H1 (cell line): ENCODE measurements around the gene MZT2A. TPM values are rescaled to one million over a fixed set of nuclear protein-coding genes. Genes with fewer than 3 reads are reported as not detected.

Source experiments
- CTCF ChIA-PET: fragments of 300-600 bp; sonication (Branson Sonifier 250); formaldehyde crosslinking; loops from one replicate; lab custom pipeline; 2021; ENCODE audit not compliant: partially characterized antibody; lab: Charles Lee
- POLR2A ChIA-PET: fragments of 300-600 bp; sonication (Branson Sonifier 250); formaldehyde crosslinking; loops from one replicate; lab custom pipeline; 2021; ENCODE audit warnings: inconsistent platforms; ENCODE audit not compliant: partially characterized antibody; lab: Charles Lee
- DNase-seq, 2 experiments: peaks; one replicate each; pipeline versions ENCODE4 v3.0.0 to v3.0.0-alpha.2; 2010 to 2022; ENCODE audit warnings: low spot score in 2 of 2, low read depth in 1 of 2, mixed read lengths in 1 of 2
- FAIRE-seq: peaks from 2 replicates; lab custom pipeline; 2011; peaks lifted over from hg19 to GRCh38; lab: Jason Lieb, UNC
- H2AFZ ChIP-seq: 2 replicates; pipeline ENCODE4 v1.8.1; 2012; ENCODE audit warnings: low read length, inconsistent platforms
- H2AK5ac ChIP-seq: 2 replicates; pipeline ENCODE4 v1.6.1; 2013; ENCODE audit warnings: low read depth, low read length
- H2BK120ac ChIP-seq: replicated peaks from 2 replicates; pipeline ENCODE3; 2013; ENCODE audit warnings: low read depth, low read length, inconsistent platforms
- H2BK12ac ChIP-seq: 2 replicates; pipeline ENCODE4 v1.6.1; 2013; ENCODE audit warnings: low read depth, low read length
- H2BK15ac ChIP-seq: 2 replicates; pipeline ENCODE4 v1.6.1; 2013; ENCODE audit warnings: low read length
- H2BK20ac ChIP-seq: 2 replicates; pipeline ENCODE4 v1.6.1; 2013; ENCODE audit warnings: low read length
- H2BK5ac ChIP-seq: 2 replicates; pipeline ENCODE4 v1.6.1; 2013; ENCODE audit warnings: low read depth, low read length
- H3K14ac ChIP-seq: 2 replicates; pipeline ENCODE4 v1.6.1; 2013; ENCODE audit warnings: inconsistent platforms; ENCODE audit not compliant: insufficient read length
- H3K18ac ChIP-seq: 2 replicates; pipeline ENCODE4 v1.6.1; 2013; ENCODE audit warnings: low read length; ENCODE audit errors: extremely low read depth
- H3K23ac ChIP-seq: 2 replicates; pipeline ENCODE4 v1.6.1; 2013; ENCODE audit warnings: inconsistent platforms; ENCODE audit not compliant: insufficient read length
- H3K23me2 ChIP-seq: 2 replicates; pipeline ENCODE4 v1.6.1; 2013; ENCODE audit warnings: low read depth, low read length
- H3K27ac ChIP-seq: 2 replicates; pipeline ENCODE4 v1.6.1; 2011; ENCODE audit warnings: low read depth, low read length, inconsistent platforms
- H3K27me3 ChIP-seq, 4 experiments: replicated peaks in 1 of 4; 1 replicate in 1 of 4; 2 replicates in 3 of 4; pipeline versions ENCODE4 v1.6.1 to v1.8.1; 2011 to 2013; ENCODE audit warnings: low read length in 3 of 4, mild to moderate bottlenecking in 3 of 4, inconsistent platforms in 2 of 4, mixed read lengths in 2 of 4, moderate library complexity in 1 of 4; ENCODE audit not compliant: control insufficient read depth in 3 of 4, insufficient read depth in 3 of 4; ENCODE audit errors: extremely low read depth in 1 of 4
- H3K36me3 ChIP-seq, 4 experiments: 2 replicates each; pipeline versions ENCODE4 v1.6.1 to v1.8.1; 2011 to 2013; ENCODE audit warnings: mild to moderate bottlenecking in 4 of 4, low read length in 3 of 4, moderate library complexity in 2 of 4, control low read depth in 1 of 4, inconsistent platforms in 1 of 4; ENCODE audit not compliant: insufficient read depth in 4 of 4, control insufficient read depth in 2 of 4
- H3K4ac ChIP-seq: replicated peaks from 2 replicates; pipeline ENCODE3; 2013; ENCODE audit warnings: low read length, low read depth, mixed read lengths, inconsistent platforms; ENCODE audit not compliant: insufficient read length
- H3K4me1 ChIP-seq, 4 experiments: replicated peaks in 1 of 4; 1 replicate in 1 of 4; 2 replicates in 3 of 4; pipeline versions ENCODE4 v1.6.1 to v1.8.1; 2011 to 2013; ENCODE audit warnings: low read length in 3 of 4, inconsistent platforms in 2 of 4, mixed read lengths in 1 of 4; ENCODE audit not compliant: insufficient read depth in 4 of 4, control insufficient read depth in 3 of 4
- H3K4me2 ChIP-seq, 2 experiments: 2 replicates each; pipeline versions ENCODE4 v1.6.1 to v1.8.1; 2011 to 2013; ENCODE audit warnings: low read depth in 2 of 2, low read length in 2 of 2, control low read depth in 1 of 2, inconsistent platforms in 1 of 2, mild to moderate bottlenecking in 1 of 2; ENCODE audit not compliant: insufficient read depth in 1 of 2
- H3K4me3 ChIP-seq, 4 experiments: fragments of 200-600, 300-600 bp in 1 of 4; sonication (generic), shearing (Covaris generic), sonication (Bioruptor Twin) in 1 of 4; 2 replicates each; pipeline versions ENCODE4 v1.5.1 to v1.8.1; 2011 to 2016; ENCODE audit warnings: low read length in 4 of 4, low read depth in 3 of 4, control low read depth in 2 of 4, inconsistent platforms in 2 of 4, mild to moderate bottlenecking in 2 of 4, mixed read lengths in 1 of 4, moderate library complexity in 1 of 4; ENCODE audit not compliant: insufficient read depth in 2 of 4; ENCODE audit errors: extremely low read depth in 1 of 4
- H3K56ac ChIP-seq: replicated peaks from 2 replicates; pipeline ENCODE3; 2013; ENCODE audit warnings: low read depth, mild to moderate bottlenecking, mixed read lengths, low read length, inconsistent platforms; ENCODE audit not compliant: insufficient read length
- H3K79me1 ChIP-seq: 2 replicates; pipeline ENCODE4 v1.6.1; 2013; ENCODE audit warnings: low read depth, low read length, control low read depth
- H3K79me2 ChIP-seq, 2 experiments: 2 replicates each; pipeline versions ENCODE4 v1.6.1 to v1.8.1; 2012 to 2013; ENCODE audit warnings: low read length in 2 of 2, mild to moderate bottlenecking in 2 of 2, inconsistent platforms in 1 of 2; ENCODE audit not compliant: insufficient read depth in 2 of 2, control insufficient read depth in 1 of 2
- H3K9ac ChIP-seq, 4 experiments: replicated peaks in 1 of 4; 1 replicate in 1 of 4; 2 replicates in 3 of 4; pipeline versions ENCODE4 v1.6.1 to v1.8.1; 2011 to 2013; ENCODE audit warnings: low read depth in 3 of 4, low read length in 3 of 4, control low read depth in 2 of 4, mild to moderate bottlenecking in 2 of 4, moderate library complexity in 2 of 4, inconsistent platforms in 1 of 4; ENCODE audit errors: extremely low read depth in 1 of 4
- H3K9me3 ChIP-seq, 2 experiments: 2 replicates each; pipeline versions ENCODE4 v1.6.1 to v1.8.1; 2012 to 2013; ENCODE audit warnings: mild to moderate bottlenecking in 2 of 2, moderate library complexity in 2 of 2, control low read depth in 1 of 2, inconsistent platforms in 1 of 2, low read depth in 1 of 2, low read length in 1 of 2, mixed read lengths in 1 of 2; ENCODE audit not compliant: insufficient read depth in 2 of 2
- H4K20me1 ChIP-seq, 2 experiments: replicated peaks in 1 of 2; 2 replicates each; pipeline versions ENCODE3 to v1.8.1; 2011 to 2013; ENCODE audit warnings: inconsistent platforms in 2 of 2, low read length in 2 of 2, mild to moderate bottlenecking in 1 of 2; ENCODE audit not compliant: insufficient read depth in 2 of 2, control insufficient read depth in 1 of 2
- H4K5ac ChIP-seq: 2 replicates; pipeline ENCODE4 v1.6.1; 2013; ENCODE audit warnings: low read length, low read depth, mixed read lengths, inconsistent platforms; ENCODE audit not compliant: insufficient read length
- H4K8ac ChIP-seq: 2 replicates; pipeline ENCODE4 v1.8.0; 2013; ENCODE audit warnings: mild to moderate bottlenecking, moderate library complexity, low read length, inconsistent platforms; ENCODE audit not compliant: insufficient read depth; ENCODE audit errors: extremely low read depth
- H4K91ac ChIP-seq: replicated peaks from 2 replicates; pipeline ENCODE3; 2013; ENCODE audit warnings: low read length, mixed read lengths, inconsistent platforms; ENCODE audit not compliant: insufficient read length
- JUN ChIP-seq: IDR thresholded peaks from 2 replicates; pipeline ENCODE4 v1.6.1; 2011; ENCODE audit warnings: low read depth, mild to moderate bottlenecking, improper control_type of control experiment, low read length
- YY1 ChIP-seq: IDR thresholded peaks from 2 replicates; pipeline ENCODE4 v1.6.1; 2011; ENCODE audit warnings: low read depth, mild to moderate bottlenecking, low read length
- WGBS, 2 experiments: shearing (Covaris generic) in 1 of 2; methylation state at CpG; one replicate each; pipeline versions ENCODE4 v1.1.6 to v1.1.7; 2013 to 2015; ENCODE audit warnings: low lambda C conversion rate in 2 of 2, mixed read lengths in 2 of 2, inconsistent platforms in 1 of 2, low coverage in 1 of 2, missing lambda C conversion rate in 1 of 2; ENCODE audit not compliant: insufficient replicate concordance in 2 of 2, insufficient coverage in 1 of 2, insufficient read length in 1 of 2; ENCODE audit errors: extremely low coverage in 1 of 2, missing lambda C conversion rate in 1 of 2; 5-methylcytosine and 5-hydroxymethylcytosine counted together
- polyA plus RNA-seq, 7 experiments: library from polyadenylated mRNA; depleted of rRNA in 3 of 7; stranded (reverse) in 5 of 7; unstranded in 2 of 7; fragments of >200 nt in 5 of 7; fragments of 200-250 nt in 2 of 7; gene quantifications; 1 replicate in 5 of 7; 2 replicates in 1 of 7; 4 replicates in 1 of 7; pipeline versions ENCODE4 v1.2.1 to v1.2.3, GENCODE V29; 2011 to 2013; ENCODE audit warnings: missing spikeins in 2 of 7, mixed read lengths in 2 of 7
- total RNA-seq: library from RNA; stranded (reverse); fragmentation: NEBNext Ultra II Directional; extraction: Animal tissue kit (Norgen Biotek cat#: 25700); gene quantifications from 2 replicates; pipeline ENCODE4 v1.2.1, GENCODE V29; 2021

Gene MZT2A
- total and polyA plus RNA-seq, 2 of the 8 experiments (the other 6 are each of a cell fraction or from before 2014, with no cell fraction given) = 116 to 120 TPM

DNA sequence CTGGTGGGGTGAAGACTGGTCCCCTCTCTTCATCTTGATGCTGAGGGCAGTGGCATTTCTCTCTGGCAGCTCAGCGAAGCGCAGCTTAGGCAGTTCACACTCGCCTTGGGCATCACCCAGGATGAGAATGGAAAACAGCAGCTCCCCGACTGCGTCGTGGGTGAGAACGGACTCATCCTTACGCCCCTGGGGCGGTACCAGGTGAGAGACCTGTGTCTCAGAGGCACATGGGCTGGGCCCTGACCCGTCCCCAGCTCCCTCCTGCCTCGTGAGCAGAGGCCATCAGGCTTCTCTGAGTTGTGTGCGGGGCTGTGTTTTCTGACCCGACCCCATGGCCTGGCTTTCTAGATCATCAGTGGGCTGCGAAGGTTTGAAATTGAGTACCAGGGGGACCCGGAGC, 27.3 kb upstream of the MZT2A start:
- no peak for FAIRE-seq
- Histone ChIP-seq H3K27ac (no peak overlapping the region), H2BK15ac (no peak overlapping the region), H3K18ac (no peak overlapping the region), H4K8ac (no peak overlapping the region), H3K56ac (no peak overlapping the region), H3K14ac (no peak overlapping the region), H3K79me1 (no peaks in the 10 kb centered on the region; the same call in 1 of the 2 replicates), H2BK12ac (no peak overlapping the region), H4K5ac (no peak overlapping the region), H3K4me3 (no peak overlapping the region), H3K23ac (no peak overlapping the region), H3K36me3 (peaks cover 2 to 29% (median 8%) of the 10 kb centered on the region in 4 experiments; a peak in 6 of 8 replicates), H2BK20ac (no peak overlapping the region), H2AK5ac (no peak overlapping the region), H3K27me3 (no peaks in the 10 kb centered on the region), H4K91ac (no peak overlapping the region), H2BK120ac (no peak overlapping the region), H2AFZ (no peak overlapping the region), H3K4me2 (no peak overlapping the region), H4K20me1 (peaks cover 1 to 4% of the 10 kb centered on the region in 2 experiments), H3K4me1 (no peaks in the 10 kb centered on the region), H3K23me2 (no peaks in the 10 kb centered on the region), H3K9me3 (no peaks in the 10 kb centered on the region), H2BK5ac (no peak overlapping the region), H3K4ac (no peak overlapping the region), H3K9ac (no peak overlapping the region), H3K79me2 (no peaks in the 10 kb centered on the region)
- ChIA-PET POLR2A (interaction anchor here (2.0 kb wide), 1 partner anchor 26 kb away, joined by 5 read pairs; no protein-coding TSS in a partner anchor), CTCF (interaction anchor here (0.6 to 1.1 kb wide), 3 partner anchors 27 to 365 kb away, joined by 4 read pairs; partner anchors contain the start of gene MZT2A)
- 82% methylated on average over 11 of the region's 15 CpGs; no CpG with 5 or more reads in 1 of the 2 experiments for WGBS, 2 experiments
- TF ChIP-seq YY1 (no peak), JUN (no peak)
- DNase-seq = no peak
